ENCODE measurements around the gene SLAMF9.
"Not testable (repeated sequence)": the region's sequence is repeated elsewhere in the genome, so short reads cannot be mapped to it uniquely, and the experiment has no call there.

The SLAMF9 gene

DNA sequence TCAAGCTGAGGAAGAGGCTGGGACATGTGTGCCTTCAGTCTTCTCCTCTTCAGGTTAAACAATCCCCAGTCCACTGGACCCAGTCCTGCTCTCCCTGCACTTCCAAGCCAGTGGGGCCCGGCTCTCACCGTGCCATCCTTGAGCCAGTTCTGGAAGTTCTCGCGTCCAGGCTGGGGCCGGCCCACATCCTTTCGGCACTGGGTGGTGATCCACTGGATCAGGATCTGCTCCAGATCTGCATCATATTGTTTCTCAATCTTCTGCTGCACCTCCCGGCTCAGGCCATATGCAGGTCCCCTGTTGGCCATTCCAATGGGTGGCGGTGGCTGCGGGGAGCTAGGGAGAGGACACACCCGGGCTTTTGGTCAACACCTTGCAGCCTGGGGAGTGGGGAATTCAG, 33.8 kb downstream of the SLAMF9 start:
- no peak for DNase-seq

DNA sequence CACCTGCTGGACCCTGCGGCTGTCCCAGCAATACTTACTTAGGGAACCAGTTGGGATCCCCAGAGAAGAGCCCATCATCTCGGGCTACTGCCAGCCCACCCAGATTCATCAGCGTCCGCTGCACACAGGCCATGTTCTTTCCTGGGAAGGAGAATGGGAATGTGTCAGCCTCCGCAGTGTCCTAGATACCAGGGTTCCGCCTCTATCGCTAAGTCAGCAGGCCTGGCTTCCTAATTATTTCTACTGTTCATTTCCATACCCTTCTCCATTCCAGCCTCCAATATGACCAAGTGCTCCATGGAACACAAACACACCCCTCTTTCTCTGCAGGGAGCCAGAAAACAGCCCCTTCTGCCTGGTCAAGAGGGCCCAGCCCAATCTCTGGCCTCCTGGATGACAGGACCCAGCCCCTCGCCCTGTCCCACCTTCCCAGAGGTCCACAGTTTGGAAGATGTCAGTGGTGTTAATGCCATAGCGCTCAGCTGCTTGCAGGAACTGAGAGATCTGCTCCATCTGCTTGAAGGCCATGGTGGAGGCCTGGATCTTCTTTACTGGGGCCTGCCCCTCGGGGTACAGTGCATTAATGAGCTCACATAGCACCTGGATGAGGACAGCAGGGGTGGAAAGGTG, 34.7 kb downstream of the SLAMF9 start:
- DNase-seq = no peak

GRCh38 chr1:159918352-159919200, 35.5 kb downstream of the SLAMF9 start:
- no peak for DNase-seq

DNA sequence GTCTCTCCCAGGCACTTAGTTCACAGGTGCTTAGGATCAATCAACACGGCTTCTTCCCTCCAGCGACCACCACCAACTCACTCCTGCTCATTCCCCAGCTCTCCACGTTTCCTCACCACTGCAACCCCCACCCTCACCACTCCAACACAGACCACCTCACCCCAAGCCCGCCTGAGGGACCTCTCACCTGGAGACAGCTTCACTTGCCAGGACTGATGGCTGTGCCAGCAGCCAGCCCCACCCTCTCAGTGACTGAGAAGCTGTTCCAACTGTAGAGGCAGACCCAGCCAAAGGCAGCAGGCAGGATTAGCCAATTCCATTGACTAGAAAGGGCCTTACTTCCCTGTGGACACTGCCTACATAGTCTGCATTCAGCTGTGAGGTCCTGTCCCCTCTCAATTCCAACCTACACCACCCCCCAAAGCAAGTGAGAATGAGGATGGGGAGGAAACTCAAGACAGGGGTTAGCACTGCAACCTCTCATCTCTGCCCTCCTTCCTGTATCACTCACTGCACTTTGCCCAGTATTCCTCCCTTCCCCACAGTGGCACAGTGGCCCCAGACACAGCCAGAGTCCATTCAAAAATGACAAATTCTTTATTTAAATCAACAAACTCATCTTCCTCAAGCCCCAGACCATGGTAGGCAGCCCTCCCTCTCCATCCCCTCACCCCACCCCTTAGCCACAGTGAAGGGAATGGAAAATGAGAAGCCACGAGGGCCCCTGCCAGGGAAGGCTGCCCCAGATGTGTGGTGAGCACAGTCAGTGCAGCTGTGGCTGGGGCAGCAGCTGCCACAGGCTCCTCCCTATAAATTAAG, 36.3 kb downstream of the SLAMF9 start:
- no peak for DNase-seq

DNA sequence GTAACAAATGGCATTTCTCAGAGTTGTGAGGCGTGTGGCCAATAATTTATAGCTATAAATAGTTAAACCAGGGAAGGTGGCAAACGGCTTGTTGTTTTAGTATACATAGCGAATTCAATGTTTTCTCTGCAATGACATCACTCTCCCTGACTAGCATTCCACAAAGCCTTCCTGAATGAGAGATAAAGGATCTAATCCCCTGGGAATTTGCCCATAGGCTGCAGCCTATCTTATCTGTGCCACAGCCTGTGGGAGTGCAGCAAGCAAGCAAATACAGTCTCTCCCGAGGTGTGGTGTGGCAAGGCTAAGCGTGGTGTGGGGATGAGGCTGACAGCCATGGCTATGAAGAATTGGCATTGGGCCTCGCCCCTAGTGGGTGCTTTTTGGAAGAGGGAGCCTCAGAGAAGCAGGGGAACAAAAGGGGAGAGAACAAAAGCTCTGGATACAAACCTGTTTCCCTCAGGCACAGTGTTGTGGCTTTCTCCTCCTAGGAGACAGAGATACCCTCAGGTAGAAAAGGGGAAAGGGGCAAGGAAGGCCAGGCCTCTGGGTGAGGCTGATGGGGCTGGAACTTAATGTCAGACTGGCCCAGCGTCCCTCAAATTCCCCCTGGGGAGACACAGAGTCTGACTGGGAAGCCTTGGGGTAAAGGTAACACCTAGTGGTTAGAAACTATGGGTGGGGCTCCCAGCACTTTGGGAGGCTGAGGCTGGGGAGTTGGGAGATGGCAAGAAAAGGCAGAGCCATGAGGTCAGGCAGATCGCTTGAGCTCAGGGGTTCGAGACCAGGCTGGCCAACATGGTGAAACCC, 37.6 kb downstream of the SLAMF9 start:
- DNase-seq = peak; percentile 39

- DNase-seq = no peak
Measured at GRCh38 chr1:159915571-159916241, 38.3 kb downstream of the SLAMF9 start.

- no peak for DNase-seq
Measured at GRCh38 chr1:159914252-159915018, 39.6 kb downstream of the SLAMF9 start.

- no peak for DNase-seq
Measured at GRCh38 chr1:159913451-159914192, 40.4 kb downstream of the SLAMF9 start.

DNA sequence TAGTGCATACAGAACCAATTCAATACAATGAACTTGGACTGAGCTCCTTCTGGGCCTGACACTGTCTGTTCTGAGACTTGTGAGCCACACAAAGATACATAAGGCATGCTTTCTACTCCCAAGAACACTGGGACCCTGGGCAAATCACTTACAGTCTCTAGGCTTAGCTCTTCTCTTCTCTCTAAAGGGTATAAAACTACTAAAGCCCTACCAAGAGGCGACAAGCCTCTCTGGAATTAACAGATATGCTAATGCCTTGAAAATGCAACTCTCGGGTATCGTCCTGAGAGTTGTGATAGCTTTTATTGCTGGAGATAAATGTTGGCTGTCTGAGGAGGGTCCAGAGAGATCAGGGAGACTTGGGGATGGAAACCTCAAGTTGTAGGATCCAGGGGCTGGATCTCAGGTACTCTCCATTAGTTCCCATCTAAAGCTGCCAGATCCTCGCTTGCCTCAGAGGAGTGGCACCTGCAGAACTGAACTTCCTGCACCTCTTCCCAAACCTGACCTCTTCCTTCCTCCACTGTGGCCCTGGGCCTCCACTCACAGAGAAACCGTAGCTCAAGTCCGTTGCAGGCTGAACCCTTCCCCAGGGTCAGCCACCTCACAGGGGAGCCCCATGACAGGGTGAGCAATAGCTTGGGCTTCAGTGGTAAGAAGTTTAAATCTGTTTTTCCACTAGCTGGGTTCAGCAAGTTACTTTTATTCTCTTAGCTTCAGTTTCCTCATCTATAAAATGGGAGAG, 42.5 kb downstream of the SLAMF9 start:
- DNase-seq = peak; percentile 53

DNA sequence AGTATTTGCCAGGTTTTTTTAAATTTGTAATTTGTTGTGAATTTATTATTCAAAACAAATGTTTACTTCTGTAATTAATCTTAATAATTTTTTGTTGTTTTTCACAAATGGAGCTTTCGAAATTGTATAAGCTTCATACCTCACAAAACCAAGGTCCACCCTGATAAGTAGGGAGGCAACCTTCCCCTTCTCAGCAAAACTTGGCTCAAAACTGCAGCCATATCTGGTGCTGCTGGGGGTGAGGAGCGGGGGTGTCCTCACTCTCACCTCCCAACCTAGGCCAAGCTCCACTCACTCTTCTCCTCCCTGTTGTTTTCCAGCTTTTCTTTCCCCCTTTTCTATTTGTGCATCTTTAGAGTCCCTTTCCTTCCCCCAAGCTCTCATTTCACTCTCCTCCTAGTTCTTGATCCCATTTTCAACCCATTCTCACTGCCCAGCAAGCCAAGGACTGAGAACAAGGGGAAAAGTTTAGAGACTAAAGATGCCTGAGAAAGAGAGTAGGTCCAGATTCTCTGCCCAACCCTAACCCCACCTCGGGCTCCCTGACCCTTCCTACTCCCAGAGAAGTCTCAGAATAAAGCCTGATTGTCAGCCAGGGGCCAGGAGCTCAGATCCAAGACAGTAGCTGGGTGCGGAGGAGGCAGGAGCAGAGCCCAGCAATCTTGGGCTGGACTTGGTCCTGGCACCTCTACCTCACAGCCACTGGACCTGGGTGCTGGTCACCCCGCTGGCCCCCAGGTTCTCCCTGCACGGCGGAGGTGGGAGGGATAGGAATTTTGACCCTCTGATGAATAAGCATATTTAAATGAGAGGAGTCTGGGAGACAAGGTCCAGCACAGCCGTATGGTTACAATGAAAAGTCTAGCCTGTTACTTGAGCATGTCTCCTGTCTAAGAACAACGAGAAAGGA, 45.8 kb downstream of the SLAMF9 start:
- DNase-seq = peak; percentile 77

- DNase-seq = no peak
Measured at GRCh38 chr1:159906960-159907359, 47.1 kb downstream of the SLAMF9 start.

- DNase-seq = not testable (repeated sequence)
Measured at GRCh38 chr1:159904036-159904435, 50.0 kb downstream of the SLAMF9 start.

DNA sequence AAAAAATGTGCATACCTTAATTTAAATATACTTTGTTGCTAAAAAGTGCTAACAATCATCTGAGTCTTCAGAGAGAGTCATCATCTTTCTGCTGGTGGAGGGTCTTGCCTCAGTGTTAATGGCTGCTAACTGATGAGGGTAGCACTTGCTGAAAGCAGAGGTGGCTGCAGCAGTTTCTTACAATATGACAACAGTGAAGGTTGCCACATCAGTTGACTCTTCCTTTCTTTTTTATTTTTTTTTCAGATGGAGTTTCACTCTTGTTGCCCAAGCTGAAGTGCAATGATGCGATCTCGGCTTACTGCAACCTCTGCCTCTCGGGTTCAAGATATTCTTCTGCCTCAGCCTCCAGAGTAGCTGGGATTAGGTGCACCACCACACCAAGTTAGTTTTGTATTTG, 51.5 kb downstream of the SLAMF9 start:
- no peak for DNase-seq

Measured in hematopoietic multipotent progenitor cell treated with erythropoietin and hydrocortisone succinate and interleukin-3 and kit ligand, for 6 days (in vitro differentiated cells).